ENCODE results near the gene KIAA1328.

- no peak for TF ChIP-seq REST (IDR thresholded peaks at IDR 0.05; ENCODE audit: low read depth)
- TF ChIP-seq CREB1 (IDR thresholded peaks at IDR 0.05; ENCODE audit: low read depth): no peak
- TF ChIP-seq EGR1 (IDR thresholded peaks at IDR 0.05): no peak
- TF ChIP-seq ZBTB7A (IDR thresholded peaks at IDR 0.05; ENCODE audit: low read depth): no peak
- TF ChIP-seq CEBPB (IDR thresholded peaks at IDR 0.05): no peak
Measured at GRCh38 chr18:36887864-36888263, 58.9 kb downstream of the KIAA1328 start.
